Dedifferentiated amniotic fluid mesenchymal stem cell (primary cell): ENCODE data around the gene LETM1.

Experiments used
- DNase-seq: peaks from one replicate; pipeline ENCODE4 v3.0.0-alpha.2; 2016; ENCODE audit errors: extremely low spot score

The LETM1 gene

GRCh38 chr4:1763070-1763549 lies 92.8 kb downstream of the LETM1 start:
- no peak for DNase-seq

GRCh38 chr4:1762264-1763010 lies 93.5 kb downstream of the LETM1 start:
- no peak for DNase-seq
